Measurements from ENCODE around the gene SOHLH1. TPM values are rescaled to one million over a fixed set of nuclear protein-coding genes. Genes with fewer than 3 reads are reported as not detected.

The SOHLH1 gene
- total RNA-seq, 1 donor from 2014 or later, result not detected

GRCh38 chr9:135729480-135729879, 30.2 kb upstream of the SOHLH1 start:
- no peak for DNase-seq (ENCODE audit: low spot score)

DNA sequence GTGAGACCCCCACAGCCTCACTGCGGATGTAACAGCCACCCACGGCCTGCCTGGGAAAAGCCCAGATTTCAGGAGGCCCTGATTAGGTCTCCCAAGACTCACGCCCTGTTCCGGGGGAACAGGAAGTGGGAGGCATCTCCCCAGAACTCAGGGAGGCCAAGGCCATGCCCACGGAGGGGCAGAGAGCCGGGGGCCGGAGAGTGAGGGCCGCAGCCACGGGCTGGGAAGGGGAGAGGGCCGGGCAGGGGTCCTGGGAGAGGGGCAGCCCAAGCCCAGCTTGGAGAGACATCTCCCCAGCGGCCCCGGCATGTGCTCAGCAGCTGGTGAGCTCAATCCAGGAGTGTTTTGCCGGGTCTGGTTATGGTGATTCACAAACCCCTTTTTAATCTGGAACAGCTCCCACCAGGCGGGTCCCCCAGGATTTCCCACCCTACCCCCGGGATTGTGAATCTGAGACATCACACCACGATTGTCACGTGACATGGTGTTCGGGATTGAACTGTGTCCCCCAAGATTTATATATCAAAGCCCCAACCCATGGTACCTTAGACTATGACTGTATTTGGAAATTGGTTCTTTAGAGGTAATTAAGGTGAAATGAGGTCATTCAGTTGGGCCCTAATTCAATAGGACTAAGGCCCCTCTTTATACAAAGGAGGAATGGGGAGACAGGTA, 29.3 kb upstream of the SOHLH1 start:
- DNase-seq (ENCODE audit: low spot score), result no peak

- DNase-seq (ENCODE audit: low spot score), result no peak
Measured at GRCh38 chr9:135727257-135727875, 28.1 kb upstream of the SOHLH1 start.

DNA sequence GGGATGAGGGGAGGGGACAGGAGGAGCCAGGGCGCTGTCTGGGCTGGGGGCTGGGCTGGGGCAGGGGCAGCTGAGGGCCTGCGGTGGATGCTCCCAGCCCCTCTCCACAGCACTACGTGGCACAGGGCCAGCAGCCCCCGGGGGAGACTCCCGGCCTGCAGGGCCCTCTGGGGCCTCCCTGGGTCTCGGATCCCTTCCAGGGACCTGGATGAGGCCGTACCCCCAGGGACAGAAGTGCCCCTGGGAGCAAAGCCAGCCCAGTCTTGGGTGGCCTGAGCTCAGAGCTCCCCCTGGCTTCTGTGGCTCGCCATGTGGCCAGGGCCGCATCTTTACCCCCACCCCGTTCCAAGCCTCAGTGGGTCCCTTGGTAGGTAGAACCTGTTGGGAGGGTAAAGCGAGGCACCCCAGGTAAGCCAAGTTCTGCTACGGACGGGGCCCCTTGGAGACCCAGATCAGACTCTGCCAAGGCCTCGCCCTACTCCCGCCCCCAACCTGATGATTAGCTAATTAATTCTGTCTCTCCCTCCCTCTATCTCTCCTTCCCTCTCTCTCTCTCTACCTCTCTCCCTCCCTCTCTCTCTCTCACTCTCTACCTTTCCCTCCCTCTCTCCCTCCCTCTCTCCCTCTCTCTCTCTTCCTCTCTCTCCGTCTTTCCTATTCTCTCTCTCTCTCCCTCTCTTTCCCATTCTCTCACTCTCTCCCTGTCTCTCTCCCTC, 27.0 kb upstream of the SOHLH1 start:
- DNase-seq (ENCODE audit: low spot score), result no peak

- no peak for DNase-seq (ENCODE audit: low spot score)
Measured at GRCh38 chr9:135724186-135724787, 25.0 kb upstream of the SOHLH1 start.

GRCh38 chr9:135722365-135722764, 23.1 kb upstream of the SOHLH1 start:
- DNase-seq (ENCODE audit: low spot score), result no peak

GRCh38 chr9:135719472-135719871, 20.2 kb upstream of the SOHLH1 start:
- no peak for DNase-seq (ENCODE audit: low spot score)

- no peak for DNase-seq (ENCODE audit: low spot score)
Measured at GRCh38 chr9:135718616-135719015, 19.3 kb upstream of the SOHLH1 start.

GRCh38 chr9:135717410-135717809, 18.1 kb upstream of the SOHLH1 start:
- DNase-seq (ENCODE audit: low spot score), result no peak

GRCh38 chr9:135716045-135716444, 16.8 kb upstream of the SOHLH1 start:
- DNase-seq (ENCODE audit: low spot score), result no peak

GRCh38 chr9:135715056-135715595, 15.8 kb upstream of the SOHLH1 start:
- DNase-seq (ENCODE audit: low spot score), result no peak

DNA sequence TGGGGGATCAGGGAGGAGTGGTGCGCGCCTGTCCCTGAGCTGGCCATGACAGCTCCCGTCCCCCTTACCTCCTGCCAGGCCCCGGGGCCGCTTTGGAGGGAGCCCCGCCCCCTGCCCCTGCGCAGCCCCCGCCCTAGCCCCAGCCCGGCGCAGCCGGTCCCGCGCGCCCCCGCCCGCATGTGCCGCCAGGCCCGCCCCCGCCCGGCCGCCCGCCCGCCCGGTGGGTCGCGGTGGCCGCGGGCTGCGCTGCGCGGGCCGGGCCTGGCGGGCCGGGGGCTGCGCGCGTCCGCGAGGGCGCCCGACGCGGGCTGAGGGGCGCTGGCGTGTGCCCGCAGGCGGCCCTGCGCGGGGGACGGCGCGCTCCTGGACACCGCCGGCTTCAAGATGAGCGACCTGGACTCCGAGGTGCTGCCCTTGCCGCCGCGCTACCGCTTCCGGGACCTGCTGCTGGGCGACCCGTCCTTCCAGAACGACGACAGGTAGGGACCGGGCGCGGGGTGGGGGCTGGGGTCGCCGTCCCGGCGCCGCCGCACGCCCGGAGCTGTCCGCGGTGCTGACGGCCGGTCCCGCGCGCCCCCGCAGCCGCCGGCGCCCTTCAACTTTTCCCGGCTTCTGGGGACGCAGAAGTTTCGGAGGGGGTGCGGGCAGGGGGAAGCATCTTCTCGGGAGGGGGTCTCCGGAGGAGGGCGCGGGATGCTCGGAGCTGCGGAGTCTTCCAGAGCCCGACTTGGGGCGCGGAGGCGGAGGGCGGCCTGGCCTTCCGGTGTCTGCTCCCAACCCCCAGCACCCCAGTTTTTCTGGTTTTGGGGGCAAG, 15.2 kb upstream of the SOHLH1 start:
- no peak for DNase-seq (ENCODE audit: low spot score)

DNA sequence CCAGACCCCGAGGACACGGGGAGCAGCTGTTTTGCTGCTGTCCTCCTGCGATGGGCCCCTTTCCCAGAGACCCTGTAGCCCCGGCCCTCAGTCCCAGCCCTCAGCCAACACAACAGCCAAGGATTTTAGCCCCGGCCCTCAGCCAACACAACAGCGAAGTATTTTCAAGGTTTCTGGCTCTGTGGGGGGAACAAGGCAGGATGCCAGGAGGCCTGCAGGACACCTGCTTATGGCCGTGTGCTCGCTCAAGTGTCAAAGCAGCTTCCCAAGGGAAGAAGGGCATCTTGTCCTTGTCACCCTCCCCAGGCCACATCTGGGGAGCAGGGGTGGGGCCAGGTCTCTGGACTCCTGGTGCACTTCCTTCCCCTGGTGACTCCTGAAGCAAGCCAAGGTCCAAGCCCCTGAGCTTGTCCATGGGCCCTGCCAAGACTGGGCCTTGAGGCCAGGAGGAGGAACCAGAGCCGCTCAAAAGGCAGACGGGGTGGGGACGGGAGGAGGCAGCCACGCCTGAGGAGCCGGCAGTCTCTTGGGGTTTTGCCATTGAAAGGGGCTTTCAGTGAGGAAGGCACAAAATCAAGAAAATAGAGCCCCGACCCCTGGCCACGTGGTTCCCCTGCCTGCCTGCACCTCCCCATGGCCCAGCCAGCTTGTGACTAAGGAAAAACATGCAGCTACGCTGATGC, 13.5 kb upstream of the SOHLH1 start:
- DNase-seq (ENCODE audit: low spot score), result no peak

GRCh38 chr9:135711881-135712280, 12.6 kb upstream of the SOHLH1 start:
- no peak for DNase-seq (ENCODE audit: low spot score)

- no peak for DNase-seq (ENCODE audit: low spot score)
Measured at GRCh38 chr9:135711391-135711790, 12.1 kb upstream of the SOHLH1 start.

DNA sequence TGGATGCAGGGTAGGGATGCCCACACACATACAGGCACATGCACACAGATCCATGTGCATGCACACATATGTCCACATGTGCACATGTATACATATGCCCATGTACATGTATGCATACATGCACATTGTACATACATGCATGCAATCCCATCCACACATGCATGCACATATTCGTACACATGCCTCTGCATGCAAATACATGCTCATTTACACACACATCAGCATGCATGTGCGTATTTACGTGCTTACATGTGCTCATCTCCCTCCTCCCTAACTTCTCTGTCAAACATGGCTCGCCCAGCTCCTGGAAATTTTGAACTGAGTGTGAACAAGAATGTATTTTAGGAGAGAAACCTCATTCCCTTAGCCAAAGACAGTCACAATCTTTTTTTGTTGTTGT, 8.9 kb upstream of the SOHLH1 start:
- DNase-seq (ENCODE audit: low spot score), result no peak

DNA sequence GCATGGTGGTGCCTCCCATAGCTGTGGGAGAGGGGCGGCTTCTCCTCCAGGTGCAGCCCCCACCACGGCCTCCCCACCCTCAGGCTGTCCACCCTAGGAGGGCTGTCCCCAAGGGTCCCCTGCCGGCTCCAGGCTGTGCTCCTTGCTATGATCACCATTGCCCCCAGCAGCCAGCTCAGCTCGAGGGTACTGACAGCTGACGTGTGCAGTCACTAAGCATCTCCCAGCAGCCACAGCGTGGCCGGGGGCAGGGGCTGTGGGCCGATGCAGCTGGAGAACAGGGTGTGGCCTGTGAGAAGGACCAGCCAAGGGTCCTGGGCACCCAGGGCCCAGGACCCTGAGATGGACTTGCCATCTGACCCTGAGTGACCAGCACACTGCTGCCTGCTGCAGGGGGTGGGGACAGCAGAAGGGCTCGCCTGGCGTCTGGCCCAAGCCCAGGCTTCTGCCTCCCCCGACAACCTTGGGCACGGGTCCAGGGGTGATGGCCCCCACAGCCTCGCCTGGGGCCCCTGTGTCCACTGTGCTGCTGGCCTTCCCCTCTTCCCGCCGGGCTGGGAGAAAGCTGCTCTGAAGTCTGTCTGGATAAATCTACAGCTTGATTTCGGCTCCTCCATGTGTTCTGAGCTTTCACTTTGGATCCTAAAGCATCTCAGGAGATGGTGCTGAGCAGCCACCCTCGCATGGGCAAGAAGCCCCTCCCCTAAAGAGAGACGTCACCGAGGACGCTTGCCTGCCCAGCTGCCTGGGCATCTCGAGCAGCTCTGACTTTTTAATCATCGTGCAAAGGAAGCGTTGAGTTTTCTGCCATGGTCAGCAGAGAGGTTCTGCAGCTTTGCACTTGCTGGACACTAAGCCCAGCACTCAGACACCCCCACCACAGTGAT, 8.2 kb upstream of the SOHLH1 start:
- DNase-seq (ENCODE audit: low spot score), result no peak

- no peak for DNase-seq (ENCODE audit: low spot score)
Measured at GRCh38 chr9:135706288-135706687, 7.0 kb upstream of the SOHLH1 start.

DNA sequence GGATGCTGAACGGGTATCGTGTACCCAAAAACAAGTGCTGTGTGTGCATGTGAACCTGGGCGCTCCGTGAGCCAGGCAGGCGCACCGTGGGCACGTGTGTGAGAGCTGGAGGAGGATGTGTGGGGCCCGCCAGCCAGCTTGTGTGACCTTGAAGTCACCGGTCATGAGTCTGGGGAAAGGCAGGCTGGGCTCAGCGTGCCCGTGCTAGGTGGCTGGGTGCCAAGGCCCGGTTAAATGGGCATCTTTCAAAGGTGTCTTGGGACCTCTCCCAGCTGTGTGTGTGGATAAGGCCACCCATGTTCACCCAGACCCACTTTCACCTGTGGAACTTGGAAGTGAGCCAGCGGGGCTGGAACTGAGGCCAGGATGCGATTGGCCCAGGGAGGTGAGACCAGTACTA, 6.1 kb upstream of the SOHLH1 start:
- DNase-seq (ENCODE audit: low spot score), result no peak

- no peak for DNase-seq (ENCODE audit: low spot score)
Measured at GRCh38 chr9:135704483-135704882, 5.2 kb upstream of the SOHLH1 start.
